Skeletal muscle satellite cell (primary cell): Measurements from ENCODE around the gene KIF26B. TPM values are rescaled to one million over a fixed set of nuclear protein-coding genes. Genes with fewer than 3 reads are reported as not detected.

Experiments
- H3K27me3 ChIP-seq: 2 replicates; pipeline ENCODE4 v1.7.0; 2013; ENCODE audit warnings: low read length; ENCODE audit not compliant: control insufficient read depth, insufficient read depth
- H3K36me3 ChIP-seq: 2 replicates; pipeline ENCODE4 v1.7.0; 2013; ENCODE audit warnings: mild to moderate bottlenecking, control low read depth, low read length; ENCODE audit not compliant: insufficient read depth
- H3K4me1 ChIP-seq: 2 replicates; pipeline ENCODE4 v1.7.0; 2013; ENCODE audit warnings: low read length; ENCODE audit not compliant: control insufficient read depth, insufficient read depth
- H3K4me2 ChIP-seq: 2 replicates; pipeline ENCODE4 v1.7.0; 2013; ENCODE audit warnings: mild to moderate bottlenecking, low read length
- H3K4me3 ChIP-seq: 2 replicates; pipeline ENCODE4 v1.7.0; 2013; ENCODE audit warnings: low read length
- H3K9ac ChIP-seq: 2 replicates; pipeline ENCODE4 v1.7.0; 2013; ENCODE audit warnings: mild to moderate bottlenecking, low read depth, low read length, moderate library complexity
- H3K9me3 ChIP-seq: replicated peaks from 2 replicates; pipeline ENCODE4 v1.7.0; 2013; ENCODE audit warnings: mild to moderate bottlenecking, control low read depth, low read length
- total RNA-seq: library from RNA; depleted of rRNA; stranded (reverse); fragments of >200 nt; gene quantifications from 2 replicates; pipeline ENCODE4 v1.2.3, GENCODE V29; 2012; rRNA removed

KIF26B gene
- 0.22 and 0.25 TPM in 2 replicates for total RNA-seq

GRCh38 chr1:245154429-245155271 lies at the start of gene KIF26B:
Gene KIF26B (plus strand): TSS chr1:245154985. CDS start chr1:245155425, 440 bp downstream.
- H3K4me1 ChIP-seq: peaks cover 36% of the 10 kb centered on the region
- H3K9me3 ChIP-seq: no peaks in the 10 kb centered on the region
- H3K36me3 ChIP-seq: no peaks in the 10 kb centered on the region
- H3K4me2 ChIP-seq: peak within 1 kb of the TSS; percentile 94
- H3K27me3 ChIP-seq: peaks cover 67% of the 10 kb centered on the region
- peak within 1 kb of the TSS; percentile 55 for H3K9ac ChIP-seq
- peak within 1 kb of the TSS; percentile 72 for H3K4me3 ChIP-seq

GRCh38 chr1:245105042-245105441 lies 49.7 kb upstream of the KIF26B start:
- H3K9me3 ChIP-seq: no peaks in the 10 kb centered on the region
- H3K36me3 ChIP-seq: no peaks in the 10 kb centered on the region
- H3K9ac ChIP-seq: no peak overlapping the region
- H3K4me2 ChIP-seq: no peak overlapping the region
- H3K4me3 ChIP-seq: no peak overlapping the region
- no peaks in the 10 kb centered on the region for H3K4me1 ChIP-seq
- H3K27me3 ChIP-seq: no peaks in the 10 kb centered on the region

- Histone ChIP-seq H3K4me1 (no peaks in the 10 kb centered on the region), H3K36me3 (no peaks in the 10 kb centered on the region), H3K4me3 (no peak overlapping the region), H3K4me2 (no peak overlapping the region), H3K9ac (no peak overlapping the region), H3K9me3 (no peaks in the 10 kb centered on the region), H3K27me3 (no peaks in the 10 kb centered on the region)
Observed at GRCh38 chr1:245105815-245106410, 48.9 kb upstream of the KIF26B start.

- H3K4me3 ChIP-seq: no peak overlapping the region
- no peaks in the 10 kb centered on the region for H3K36me3 ChIP-seq
- no peak overlapping the region for H3K9ac ChIP-seq
- H3K9me3 ChIP-seq: no peaks in the 10 kb centered on the region
- H3K4me1 ChIP-seq: no peaks in the 10 kb centered on the region
- H3K27me3 ChIP-seq: no peaks in the 10 kb centered on the region
- no peak overlapping the region for H3K4me2 ChIP-seq
Observed at GRCh38 chr1:245107776-245108114, 47.0 kb upstream of the KIF26B start.

- H3K4me2 ChIP-seq: no peak overlapping the region
- no peak overlapping the region for H3K4me3 ChIP-seq
- H3K9me3 ChIP-seq: no peaks in the 10 kb centered on the region
- no peaks in the 10 kb centered on the region for H3K27me3 ChIP-seq
- H3K36me3 ChIP-seq: no peaks in the 10 kb centered on the region
- no peaks in the 10 kb centered on the region for H3K4me1 ChIP-seq
- H3K9ac ChIP-seq: no peak overlapping the region
Observed at GRCh38 chr1:245108246-245108645, 46.5 kb upstream of the KIF26B start.

GRCh38 chr1:245108909-245109308 lies 45.9 kb upstream of the KIF26B start:
- H3K4me2 ChIP-seq: no peak overlapping the region
- no peak overlapping the region for H3K9ac ChIP-seq
- H3K9me3 ChIP-seq: no peaks in the 10 kb centered on the region
- H3K4me1 ChIP-seq: no peaks in the 10 kb centered on the region
- no peak overlapping the region for H3K4me3 ChIP-seq
- no peaks in the 10 kb centered on the region for H3K36me3 ChIP-seq
- no peaks in the 10 kb centered on the region for H3K27me3 ChIP-seq

- Histone ChIP-seq H3K36me3 (no peaks in the 10 kb centered on the region), H3K4me1 (no peaks in the 10 kb centered on the region), H3K4me2 (no peak overlapping the region), H3K4me3 (no peak overlapping the region), H3K9ac (no peak overlapping the region), H3K27me3 (no peaks in the 10 kb centered on the region), H3K9me3 (no peaks in the 10 kb centered on the region)
Observed at GRCh38 chr1:245110406-245110805, 44.4 kb upstream of the KIF26B start.

GRCh38 chr1:245111073-245111472 lies 43.7 kb upstream of the KIF26B start:
- Histone ChIP-seq H3K4me1 (no peaks in the 10 kb centered on the region), H3K9ac (no peak overlapping the region), H3K9me3 (no peaks in the 10 kb centered on the region), H3K36me3 (no peaks in the 10 kb centered on the region), H3K4me3 (no peak overlapping the region), H3K27me3 (no peaks in the 10 kb centered on the region), H3K4me2 (no peak overlapping the region)

GRCh38 chr1:245113649-245114048 lies 41.1 kb upstream of the KIF26B start:
- H3K36me3 ChIP-seq: no peaks in the 10 kb centered on the region
- no peaks in the 10 kb centered on the region for H3K9me3 ChIP-seq
- no peak overlapping the region for H3K9ac ChIP-seq
- no peak overlapping the region for H3K4me3 ChIP-seq
- H3K27me3 ChIP-seq: no peaks in the 10 kb centered on the region
- H3K4me1 ChIP-seq: no peaks in the 10 kb centered on the region
- H3K4me2 ChIP-seq: no peak overlapping the region

GRCh38 chr1:245116131-245116530 lies 38.7 kb upstream of the KIF26B start:
- Histone ChIP-seq H3K9ac (no peak overlapping the region), H3K4me3 (no peak overlapping the region), H3K27me3 (no peaks in the 10 kb centered on the region), H3K4me2 (no peak overlapping the region), H3K36me3 (no peaks in the 10 kb centered on the region), H3K4me1 (no peaks in the 10 kb centered on the region), H3K9me3 (no peaks in the 10 kb centered on the region)

- Histone ChIP-seq H3K27me3 (no peaks in the 10 kb centered on the region), H3K4me3 (no peak overlapping the region), H3K36me3 (no peaks in the 10 kb centered on the region), H3K4me1 (no peaks in the 10 kb centered on the region), H3K9ac (no peak overlapping the region), H3K4me2 (no peak overlapping the region), H3K9me3 (no peaks in the 10 kb centered on the region)
Observed at GRCh38 chr1:245116751-245117150, 38.0 kb upstream of the KIF26B start.

GRCh38 chr1:245118066-245118465 lies 36.7 kb upstream of the KIF26B start:
- no peak overlapping the region for H3K4me2 ChIP-seq
- no peaks in the 10 kb centered on the region for H3K4me1 ChIP-seq
- no peak overlapping the region for H3K4me3 ChIP-seq
- H3K27me3 ChIP-seq: no peaks in the 10 kb centered on the region
- H3K36me3 ChIP-seq: no peaks in the 10 kb centered on the region
- no peak overlapping the region for H3K9ac ChIP-seq
- H3K9me3 ChIP-seq: no peaks in the 10 kb centered on the region
